Spleen (tissue), 7 donors: Measurements from ENCODE around the gene RSPH1.

ENCODE experiments used
- CTCF ChIP-seq, 11 experiments: fragments of 200-600 bp in 7 of 11; fragments of 450-650 bp in 4 of 11; sonication (generic) in 4 of 11; IDR thresholded peaks in 8 of 11; conservative IDR thresholded peaks in 3 of 11; 1 replicate in 7 of 11; 2 replicates in 4 of 11; pipeline versions ENCODE4 v1.4.0 to v1.8.0; 2016 to 2021; ENCODE audit warnings: antibody characterized with exemption in 11 of 11, inconsistent platforms in 4 of 11, mild to moderate bottlenecking in 1 of 11
- POLR2A ChIP-seq, 3 donors: fragments of 450-650 bp; IDR thresholded peaks; one replicate each; pipeline ENCODE4 v1.5.1; 2017; ENCODE audit warnings: antibody characterized with exemption in 3 of 3, mild to moderate bottlenecking in 1 of 3
- POLR2AphosphoS5 ChIP-seq, 3 donors: sonication (generic); formaldehyde crosslinking; IDR thresholded peaks; one replicate each; pipeline ENCODE4 v1.5.1; 2017; ENCODE audit warnings: antibody characterized with exemption in 3 of 3
- donor health status: DM: no; HTN: no; CAD: no; lungs with moderate emphysema.
- donor health status: DM: no; HTN: no; CAD: no.
- donor health status: DM: no; HTN: no; CAD: no.

- TF ChIP-seq POLR2AphosphoS5 (IDR thresholded peaks at IDR 0.05) (no peak), CTCF (IDR thresholded peaks at IDR 0.05 in 8 of 11, conservative IDR thresholded peaks at IDR 0.05 in 3 of 11) (no peak), POLR2A (IDR thresholded peaks at IDR 0.05) (no peak)
These were observed 17.5 kb downstream of the RSPH1 start for GRCh38 chr21:42478504-42478903.
